Motor neuron (in vitro differentiated cells): Measurements from ENCODE around the gene TLE6. TPM values are rescaled to one million over a fixed set of nuclear protein-coding genes. Genes with fewer than 3 reads are reported as not detected.
"Not testable (repeated sequence)": the region's sequence is repeated elsewhere in the genome, so short reads cannot be mapped to it uniquely, and the experiment has no call there.

ENCODE experiments used
- ATAC-seq, 8 experiments: fragments of 200-7000 bp; cut with Tn5 transposase; replicated peaks in 6 of 8; 2 replicates each; pipeline ENCODE4 v1.8.0; 2021; ENCODE audit warnings: mild to moderate bottlenecking in 8 of 8, moderate library complexity in 8 of 8
- H3K27ac ChIP-seq, 2 donors: fragments of 250-450 bp; sonication (Bioruptor Pico); 2 replicates each; pipeline ENCODE4 v1.9.0; 2021; ENCODE audit warnings: antibody characterized with exemption in 2 of 2, mild to moderate bottlenecking in 2 of 2, moderate library complexity in 1 of 2
- H3K4me1 ChIP-seq, 2 donors: fragments of 250-450 bp; sonication (Bioruptor Pico); replicated peaks in 1 of 2; 2 replicates each; pipeline ENCODE4 v1.6.1; 2021; ENCODE audit warnings: antibody characterized with exemption in 2 of 2, mild to moderate bottlenecking in 2 of 2, moderate library complexity in 1 of 2
- H3K4me3 ChIP-seq, 5 donors: fragments of 250-450 bp; sonication (Bioruptor Pico); 2 replicates each; pipeline ENCODE4 v1.9.0; 2021; ENCODE audit warnings: antibody characterized with exemption in 5 of 5, mild to moderate bottlenecking in 5 of 5, moderate library complexity in 4 of 5
- WGBS, 10 experiments: fragments of 450-650 bp; shearing (Covaris generic); methylation state at CpG; one replicate each; pipeline ENCODE4 v1.0.0; 2022; 5-methylcytosine and 5-hydroxymethylcytosine counted together
- in situ Hi-C, 9 experiments: fragments of 400-800 bp; cut with MboI; loops; one replicate each; pipeline ENCODE4 v1.15.0; 2021; ENCODE audit warnings: low sequenced_read_pairs in 9 of 9, low pct_unique_long_range_greater_than_20kb in 2 of 9; ENCODE audit not compliant: unreplicated experiment in 9 of 9
- total RNA-seq, 8 experiments: library from RNA; unstranded; fragments of 300-600 nt; gene quantifications; 2 replicates each; pipeline versions ENCODE4 v1.2.3 to v1.2.4, GENCODE V29; 2022

Gene TLE6
- total RNA-seq, 8 experiments from 2014 or later: 0.18 to 3.9 (median 0.81) TPM; not detected in 1

DNA sequence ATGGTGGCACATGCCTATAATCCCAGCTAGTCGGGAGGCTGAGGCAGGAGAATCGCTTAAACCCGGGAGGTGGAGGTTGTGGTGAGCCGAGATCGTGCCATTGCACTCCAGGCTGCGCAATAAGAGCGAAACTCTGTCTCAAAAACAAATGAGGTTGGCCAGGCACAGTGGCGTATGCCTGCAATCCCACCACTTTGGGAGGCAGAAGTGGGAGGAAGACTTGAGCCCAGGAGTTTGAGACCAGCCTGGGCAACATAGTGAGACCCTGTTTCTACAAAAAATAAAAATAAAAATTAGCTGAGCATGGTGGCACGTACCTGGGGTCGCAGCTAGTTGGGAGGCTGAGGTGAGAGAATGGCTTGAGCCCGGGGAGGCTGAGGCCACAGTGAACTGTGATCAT is 15.0 kb downstream of the TLE6 start:
- H3K4me1 ChIP-seq, H3K4me3 ChIP-seq, in situ Hi-C loops, H3K27ac ChIP-seq, ATAC-seq: not testable (repeated sequence)
- WGBS, 10 experiments: 33 to 100% (median 53%) methylated on average over 1 to 5 of the region's 11 CpGs; no CpG with 5 or more reads in 6 of the 10 experiments

DNA sequence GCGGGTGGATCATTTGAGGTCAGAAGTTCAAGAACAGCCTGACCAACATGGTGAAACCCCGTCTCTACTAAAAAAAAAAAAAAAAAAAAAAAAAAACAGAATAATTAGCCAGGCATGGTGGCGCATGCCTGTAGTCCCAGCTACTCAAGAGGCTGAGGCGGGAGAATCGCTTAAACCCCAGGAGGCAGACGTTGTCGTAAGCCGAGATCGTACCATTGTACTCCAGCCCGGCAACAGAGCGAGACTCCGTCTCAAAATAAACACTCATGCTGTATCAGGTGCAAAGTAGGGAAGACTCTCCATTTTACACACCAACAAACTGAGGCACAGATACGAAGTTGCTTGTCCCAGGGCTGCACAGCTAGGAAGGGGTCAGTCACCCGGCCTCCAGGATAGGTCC is 15.6 kb downstream of the TLE6 start:
- in situ Hi-C loops: no loop called here
- Histone ChIP-seq H3K4me1 (peaks cover 0 to under 1% of the 10 kb centered on the region in 2 donors), H3K4me3 (no peak overlapping the region), H3K27ac (no peak overlapping the region)
- no peak for ATAC-seq
- 30 to 83% (median 60%) methylated on average over 1 to 12 of the region's 14 CpGs; no CpG with 5 or more reads in 3 of the 10 experiments for WGBS, 10 experiments

DNA sequence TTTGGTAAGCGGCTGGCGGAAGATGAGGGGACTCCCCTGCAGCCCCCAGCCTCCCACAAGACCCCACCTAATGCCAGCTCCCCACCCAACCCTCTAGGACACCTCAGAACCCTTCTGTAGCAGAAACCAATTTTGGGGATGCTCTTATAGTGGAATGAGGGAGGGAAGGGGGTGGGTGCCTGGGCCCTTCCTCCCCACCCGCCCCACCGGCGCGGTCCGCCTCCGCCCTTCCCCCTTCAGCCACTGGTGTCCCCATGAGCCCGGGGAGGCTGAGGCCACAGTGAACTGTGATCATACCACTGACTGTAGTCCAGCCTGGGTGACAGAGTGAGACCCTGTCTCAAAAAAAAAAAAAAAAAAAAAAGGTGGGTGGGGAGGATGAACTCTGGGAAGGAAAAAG is 16.2 kb downstream of the TLE6 start:
- Histone ChIP-seq H3K27ac (no peak overlapping the region), H3K4me1 (no peaks in the 10 kb centered on the region), H3K4me3 (no peak overlapping the region)
- no peak for ATAC-seq
- in situ Hi-C loops: no loop called here
- 0% methylated on average over 1 of the region's 9 CpGs; no CpG with 5 or more reads in 9 of the 10 experiments for WGBS, 10 experiments

DNA sequence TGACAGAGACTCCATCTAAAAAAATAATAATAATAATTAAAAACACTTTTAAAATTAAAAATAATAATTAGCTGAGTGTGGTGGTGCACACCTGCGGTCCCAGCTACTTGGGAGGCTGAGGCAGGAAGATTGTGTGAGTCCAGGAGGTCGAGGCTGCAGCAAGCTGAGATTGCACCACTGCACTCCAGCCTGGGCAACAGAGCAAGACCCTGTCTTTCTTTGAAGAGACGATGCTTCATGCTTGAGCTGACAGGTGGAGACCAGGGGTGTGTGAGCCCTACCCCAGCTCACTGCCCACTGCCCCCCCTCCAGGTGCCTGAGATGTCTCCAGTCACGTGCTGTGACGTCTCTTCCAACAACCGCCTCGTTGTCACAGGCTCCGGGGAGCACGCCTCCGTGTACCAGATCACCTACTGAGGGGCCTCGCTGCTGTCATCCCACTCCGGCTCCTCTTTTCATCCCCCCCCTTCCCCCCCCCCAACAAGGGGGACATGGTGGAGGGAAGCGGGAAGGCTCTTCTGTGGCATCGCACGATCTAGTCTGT is 17.3 kb downstream of the TLE6 start:
- WGBS, 10 experiments: 80% methylated on average over 1 of the region's 15 CpGs; no CpG with 5 or more reads in 9 of the 10 experiments
- in situ Hi-C loops: no loop called here

DNA sequence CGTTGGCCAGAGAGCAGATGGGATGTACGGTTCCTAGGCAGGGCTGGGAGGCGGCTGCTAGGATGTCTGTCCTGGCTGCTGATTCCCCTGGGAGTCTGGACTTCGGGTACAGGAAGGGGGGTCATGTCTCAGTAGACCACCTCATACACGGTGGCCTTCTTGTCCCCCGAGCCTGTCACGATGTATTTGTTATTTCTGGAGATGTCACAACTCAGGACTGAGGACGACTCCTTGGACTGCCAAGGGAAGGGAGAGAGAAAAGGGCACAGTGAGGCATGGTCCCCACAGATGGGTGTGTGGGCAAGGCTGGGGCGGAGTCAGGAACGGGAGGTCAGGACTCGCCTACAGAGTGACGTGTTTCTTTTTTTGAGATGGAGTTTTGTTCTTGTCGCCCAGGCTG is 20.4 kb downstream of the TLE6 start:
- in situ Hi-C loops: no loop called here
- H3K27ac ChIP-seq: no peak overlapping the region
- ATAC-seq: no peak
- WGBS, 10 experiments: 36 to 85% (median 63%) methylated on average over 2 to 10 of the region's 13 CpGs; no CpG with 5 or more reads in 3 of the 10 experiments
- H3K4me3 ChIP-seq: no peak overlapping the region
- no peaks in the 10 kb centered on the region for H3K4me1 ChIP-seq

More for the DNA sequence above, 17.3 kb downstream of the TLE6 start:
- Histone ChIP-seq H3K27ac (no peak overlapping the region), H3K4me3 (no peak overlapping the region), H3K4me1 (no peaks in the 10 kb centered on the region)
- ATAC-seq: no peak

DNA sequence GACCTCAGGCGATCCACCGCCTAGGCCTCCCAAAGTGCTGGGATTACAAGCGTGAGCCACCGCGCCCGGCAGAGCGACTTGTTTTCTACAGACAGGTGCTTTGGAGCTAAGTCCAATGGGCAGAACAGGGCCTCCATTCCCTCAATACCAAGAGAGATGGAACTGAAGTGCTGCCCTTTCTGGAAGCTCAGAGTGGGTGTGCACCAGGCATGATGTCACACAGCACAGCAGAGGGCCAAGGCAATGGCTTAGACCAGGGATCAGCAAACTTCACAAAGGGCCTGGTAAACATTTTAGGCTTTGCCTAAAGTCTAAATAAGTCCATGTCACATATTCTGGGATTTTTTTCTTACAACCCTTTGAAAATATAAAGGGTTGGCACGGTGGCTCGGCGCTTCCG is 21.3 kb downstream of the TLE6 start:
- Histone ChIP-seq H3K27ac (no peak overlapping the region), H3K4me3 (no peak overlapping the region), H3K4me1 (peaks cover 0 to 3% of the 10 kb centered on the region in 2 donors)
- in situ Hi-C loops: no loop called here
- 80 to 100% (median 95%) methylated on average over 1 to 9 of the region's 11 CpGs; no CpG with 5 or more reads in 3 of the 10 experiments for WGBS, 10 experiments
- no peak for ATAC-seq

DNA sequence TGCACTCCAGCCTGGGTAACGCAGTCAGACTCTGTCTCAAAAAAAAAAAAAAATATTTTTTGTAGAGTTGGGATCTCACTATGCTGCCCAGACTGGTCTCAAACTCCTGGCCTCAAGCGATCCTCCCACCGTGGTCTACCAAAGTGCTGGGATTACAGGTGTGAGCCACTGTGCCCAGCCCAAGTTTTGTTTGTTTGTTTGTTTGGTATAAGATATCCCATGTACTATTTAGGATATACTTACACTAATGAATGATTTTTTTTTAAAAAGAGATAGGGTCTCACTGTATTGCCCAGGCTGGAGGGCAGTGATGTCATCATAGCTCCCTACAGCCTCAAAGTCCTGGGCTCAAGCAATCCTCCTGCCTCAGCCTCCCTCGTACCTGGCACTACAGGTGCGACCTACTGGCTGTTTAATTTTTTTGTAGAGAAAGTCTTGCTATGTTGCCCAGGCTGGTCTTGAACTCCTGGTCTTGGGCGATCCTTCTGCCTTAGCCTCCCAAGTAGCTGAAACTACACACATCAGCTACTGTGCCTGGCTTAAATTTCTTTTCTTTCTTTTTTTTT is 24.0 kb downstream of the TLE6 start:
- H3K4me1 ChIP-seq: peaks cover 0 to 3% of the 10 kb centered on the region in 2 donors
- ATAC-seq: no peak
- WGBS, 10 experiments: 27 to 94% (median 88%) methylated on average over 1 to 6 of the region's 6 CpGs
- no peak overlapping the region for H3K27ac ChIP-seq
- in situ Hi-C loops: no loop called here
- no peak overlapping the region for H3K4me3 ChIP-seq

DNA sequence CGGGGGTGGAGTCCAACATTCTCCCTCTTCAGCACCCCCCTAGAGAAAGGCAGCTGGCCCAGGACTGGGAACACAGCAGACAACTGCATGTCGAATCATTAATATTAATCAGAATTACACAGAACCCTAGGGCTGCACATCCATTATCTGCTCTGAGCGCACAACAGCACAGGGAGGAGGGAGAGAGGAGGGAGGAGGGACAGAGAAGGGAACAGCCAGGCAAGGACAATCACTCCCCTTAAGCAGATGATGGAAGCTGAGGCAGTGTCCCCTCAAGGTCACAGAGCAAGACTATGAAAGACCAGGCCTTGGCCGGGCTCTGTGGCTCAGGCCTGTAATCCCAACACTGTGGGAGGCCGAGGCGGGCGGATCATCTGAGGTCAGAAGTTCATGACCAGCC is 25.7 kb downstream of the TLE6 start:
- in situ Hi-C loops: no loop called here
- 73% methylated on average over 3 of the region's 7 CpGs; no CpG with 5 or more reads in 9 of the 10 experiments for WGBS, 10 experiments

DNA sequence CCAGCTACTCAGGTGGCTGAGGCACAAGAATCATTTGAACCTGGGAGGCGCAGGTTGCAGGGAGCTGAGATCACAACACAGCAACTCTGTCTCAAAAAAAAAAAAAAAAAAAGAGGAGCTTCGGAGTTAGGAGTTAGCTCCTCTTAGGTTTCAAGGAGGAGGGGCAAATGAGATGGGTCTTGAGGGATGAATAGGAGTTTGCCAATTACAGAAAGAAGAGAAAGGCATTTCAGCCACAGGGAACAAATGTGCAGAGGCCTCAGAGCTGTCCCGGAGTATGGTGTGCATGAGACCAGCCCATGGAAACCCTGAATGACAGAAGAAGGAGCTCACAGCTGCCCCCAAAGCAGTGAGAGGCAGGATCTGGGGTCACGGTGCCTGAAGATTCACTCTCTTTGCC is 27.2 kb downstream of the TLE6 start:
- peaks cover 0 to 3% of the 10 kb centered on the region in 2 donors for H3K4me1 ChIP-seq
- ATAC-seq: no peak
- H3K4me3 ChIP-seq: no peak overlapping the region
- in situ Hi-C loops: no loop called here
- WGBS, 10 experiments: 43 to 100% (median 63%) methylated on average over 1 to 3 of the region's 4 CpGs; no CpG with 5 or more reads in 1 of the 10 experiments
- no peak overlapping the region for H3K27ac ChIP-seq

More for the DNA sequence above, 25.7 kb downstream of the TLE6 start:
- Histone ChIP-seq H3K4me1 (peaks cover 0 to 3% of the 10 kb centered on the region in 2 donors), H3K27ac (no peak overlapping the region), H3K4me3 (no peak overlapping the region)
- ATAC-seq: peak in 2 of 8 experiments; percentile 15 to 31

DNA sequence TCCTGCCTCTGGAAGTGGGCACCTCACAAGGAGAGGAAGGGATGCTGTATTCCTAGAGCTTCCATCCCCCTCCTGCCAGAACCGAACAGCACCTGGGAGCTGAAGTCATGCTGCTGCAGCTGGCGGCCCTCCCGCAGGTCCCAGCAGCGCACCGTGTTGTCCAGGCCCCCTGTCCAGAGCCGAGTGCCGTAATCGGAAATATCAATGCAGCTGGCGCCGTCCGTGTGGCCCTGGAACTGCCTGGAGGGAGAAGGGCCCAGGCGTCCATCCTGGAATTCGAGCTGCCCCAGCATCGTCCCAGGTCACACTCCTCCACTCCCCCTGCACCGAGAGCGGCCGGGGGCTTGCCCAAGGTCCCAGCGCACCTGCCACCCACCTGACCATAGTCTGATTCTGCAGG is 28.0 kb downstream of the TLE6 start:
- ATAC-seq: no peak
- no peak overlapping the region for H3K27ac ChIP-seq
- in situ Hi-C loops: no loop called here
- peaks cover 0 to 3% of the 10 kb centered on the region in 2 donors for H3K4me1 ChIP-seq
- 93 to 100% methylated on average over 3 to 5 of the region's 18 CpGs; no CpG with 5 or more reads in 8 of the 10 experiments for WGBS, 10 experiments
- H3K4me3 ChIP-seq: no peak overlapping the region

DNA sequence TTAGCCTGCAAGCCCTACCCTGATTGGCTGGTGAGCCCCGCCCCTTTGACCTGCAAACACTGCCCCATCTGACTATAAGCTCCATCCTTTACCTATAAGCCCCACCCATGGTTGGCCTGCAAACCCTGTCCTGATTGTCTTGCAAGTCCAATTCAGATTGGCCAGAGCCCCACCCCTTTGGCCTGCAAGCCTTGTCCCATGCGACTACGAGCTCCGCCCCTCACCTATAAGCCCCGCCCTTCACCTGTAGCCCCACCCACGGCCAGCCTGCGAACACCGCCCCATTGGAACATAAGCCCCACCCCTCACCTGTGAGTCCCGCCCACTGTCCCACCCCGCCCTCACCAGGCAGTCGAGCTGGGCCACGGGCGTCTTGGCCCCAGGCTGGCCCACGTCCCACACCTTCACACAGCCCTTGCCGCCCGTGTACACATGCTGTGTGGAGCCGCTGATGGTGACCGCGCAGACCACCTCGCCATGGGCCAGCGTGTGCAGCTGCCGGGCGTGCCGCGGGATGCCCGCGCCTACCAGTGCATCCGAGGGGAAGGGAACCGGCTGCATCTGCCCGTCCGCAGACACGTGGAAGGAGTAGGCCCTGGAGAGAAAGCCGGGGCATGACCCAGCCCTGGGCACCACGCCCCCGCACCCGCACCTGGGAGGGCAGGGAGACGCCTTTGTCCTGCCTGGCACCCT is 28.9 kb downstream of the TLE6 start:
- 67 to 100% methylated on average over 1 to 3 of the region's 37 CpGs; no CpG with 5 or more reads in 8 of the 10 experiments for WGBS, 10 experiments
- Histone ChIP-seq H3K27ac (no peak overlapping the region), H3K4me1 (peaks cover 0 to 3% of the 10 kb centered on the region in 2 donors), H3K4me3 (no peak overlapping the region)
- no peak for ATAC-seq
- in situ Hi-C loops: no loop called here

DNA sequence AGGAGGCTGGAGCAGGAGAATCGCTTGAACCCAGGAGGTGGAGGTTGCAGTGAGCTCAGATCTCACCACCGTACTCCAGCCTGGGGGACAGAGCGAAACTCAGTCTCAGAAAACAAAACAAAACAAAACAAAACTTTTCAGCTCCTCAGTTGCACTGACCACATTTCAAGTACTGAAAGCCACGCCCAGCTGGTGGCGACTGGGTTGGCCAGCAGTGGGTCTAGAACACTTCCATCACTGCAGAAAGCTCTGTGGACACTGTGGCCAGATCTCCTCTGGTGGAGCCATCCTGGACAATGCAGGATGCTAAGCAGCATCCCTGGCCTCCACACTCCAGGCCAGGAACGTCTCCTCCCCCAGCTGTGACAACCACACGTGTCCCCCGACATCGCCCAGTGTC is 30.6 kb downstream of the TLE6 start:
- H3K4me1 ChIP-seq: peaks cover 0 to 7% of the 10 kb centered on the region in 2 donors
- 40 to 100% (median 71%) methylated on average over 1 to 2 of the region's 9 CpGs; no CpG with 5 or more reads in 4 of the 10 experiments for WGBS, 10 experiments
- ATAC-seq: no peak
- in situ Hi-C loops: no loop called here
- no peak overlapping the region for H3K4me3 ChIP-seq
- H3K27ac ChIP-seq: no peak overlapping the region

DNA sequence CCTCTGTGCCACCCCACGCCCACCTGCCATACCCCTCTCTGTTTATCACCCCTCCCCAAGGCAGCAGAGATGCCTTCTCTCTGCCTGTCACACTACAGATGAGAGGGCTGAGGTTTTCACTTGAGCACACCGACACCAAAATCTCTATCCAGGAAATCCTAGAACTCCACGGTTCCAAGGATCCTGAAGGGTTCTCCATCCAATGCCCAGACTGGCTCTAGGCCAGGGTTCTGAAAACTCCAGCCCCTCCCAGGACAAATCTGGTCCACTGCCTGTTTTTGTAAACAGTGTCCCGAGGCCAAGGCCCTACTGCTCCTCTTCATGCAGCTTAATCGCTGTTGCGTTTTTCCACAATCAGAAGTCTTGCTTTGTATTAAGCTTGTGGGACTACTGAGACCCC is 31.6 kb downstream of the TLE6 start:
- no peak overlapping the region for H3K27ac ChIP-seq
- ATAC-seq: no peak
- in situ Hi-C loops: no loop called here
- peaks cover 0 to 4% of the 10 kb centered on the region in 2 donors for H3K4me1 ChIP-seq
- no peak overlapping the region for H3K4me3 ChIP-seq
- WGBS, 10 experiments: 31 to 100% (median 60%) methylated on average over 1 to 3 of the region's 6 CpGs; no CpG with 5 or more reads in 7 of the 10 experiments
